Left kidney (tissue), 2 donors: ENCODE data around the gene UBASH3A. TPM values are rescaled to one million over a fixed set of nuclear protein-coding genes. Genes with fewer than 3 reads are reported as not detected.
"Not testable (repeated sequence)": the region's sequence is repeated elsewhere in the genome, so short reads cannot be mapped to it uniquely, and the experiment has no call there.

Experiments
- DNase-seq: peaks from one replicate; pipeline ENCODE4 v3.0.0-alpha.2; 2013
- polyA plus RNA-seq: library from polyadenylated mRNA; unstranded; fragments of 120-200 nt; gene quantifications from one replicate; pipeline ENCODE4 v1.2.1, GENCODE V29; 2013; ENCODE audit not compliant: insufficient read length

The UBASH3A gene
- polyA plus RNA-seq, 1 donor, result not detected

- no peak for DNase-seq
These were observed 64.9 kb downstream of the UBASH3A start for GRCh38 chr21:42468491-42469131.

- DNase-seq, result no peak
These were observed 65.6 kb downstream of the UBASH3A start for GRCh38 chr21:42469272-42469671.

GRCh38 chr21:42469726-42470125 lies 66.0 kb downstream of the UBASH3A start:
- DNase-seq, result not testable (repeated sequence)

- DNase-seq, result no peak
These were observed 67.5 kb downstream of the UBASH3A start for GRCh38 chr21:42471206-42471605.

GRCh38 chr21:42471716-42472330 lies 68.1 kb downstream of the UBASH3A start:
- DNase-seq, result no peak

GRCh38 chr21:42472521-42472920 lies 68.8 kb downstream of the UBASH3A start:
- DNase-seq, result no peak

- DNase-seq, result no peak
These were observed 69.9 kb downstream of the UBASH3A start for GRCh38 chr21:42473498-42474042.

- DNase-seq, result no peak
These were observed 70.5 kb downstream of the UBASH3A start for GRCh38 chr21:42474043-42474831.

GRCh38 chr21:42475036-42475435 lies 71.3 kb downstream of the UBASH3A start:
- no peak for DNase-seq

- no peak for DNase-seq
These were observed 72.1 kb downstream of the UBASH3A start for GRCh38 chr21:42475526-42476387.

GRCh38 chr21:42476388-42477331 lies 73.0 kb downstream of the UBASH3A start:
- no peak for DNase-seq

GRCh38 chr21:42478504-42478903 lies 74.8 kb downstream of the UBASH3A start:
- DNase-seq, result no peak

GRCh38 chr21:42479582-42479981 lies 75.9 kb downstream of the UBASH3A start:
- DNase-seq, result no peak

GRCh38 chr21:42480736-42481135 lies 77.0 kb downstream of the UBASH3A start:
- no peak for DNase-seq

- no peak for DNase-seq
These were observed 77.5 kb downstream of the UBASH3A start for GRCh38 chr21:42481169-42481568.

GRCh38 chr21:42484966-42485365 lies 81.3 kb downstream of the UBASH3A start:
- no peak for DNase-seq

GRCh38 chr21:42486072-42486471 lies 82.4 kb downstream of the UBASH3A start:
- no peak for DNase-seq

GRCh38 chr21:42486531-42486930 lies 82.8 kb downstream of the UBASH3A start:
- no peak for DNase-seq

GRCh38 chr21:42489006-42489563 lies 85.4 kb downstream of the UBASH3A start:
- no peak for DNase-seq

GRCh38 chr21:42489991-42490390 lies 86.3 kb downstream of the UBASH3A start:
- no peak for DNase-seq
